ENCODE measurements around the gene NTN3.
"Not testable (repeated sequence)": the region's sequence is repeated elsewhere in the genome, so short reads cannot be mapped to it uniquely, and the experiment has no call there.

The NTN3 gene

GRCh38 chr16:2441143-2441804 is 29.8 kb upstream of the NTN3 start:
- not testable (repeated sequence) for DNase-seq

- DNase-seq = no peak
These were observed 27.5 kb upstream of the NTN3 start for GRCh38 chr16:2443555-2443954.

- no peak for DNase-seq
These were observed 23.0 kb upstream of the NTN3 start for GRCh38 chr16:2447920-2448583.

GRCh38 chr16:2449118-2449517 is 22.0 kb upstream of the NTN3 start:
- DNase-seq = no peak

GRCh38 chr16:2450535-2450934 is 20.6 kb upstream of the NTN3 start:
- no peak for DNase-seq

GRCh38 chr16:2450975-2451381 is 20.1 kb upstream of the NTN3 start:
- no peak for DNase-seq

- no peak for DNase-seq
These were observed 19.2 kb upstream of the NTN3 start for GRCh38 chr16:2451851-2452320.

GRCh38 chr16:2452650-2453049 is 18.4 kb upstream of the NTN3 start:
- DNase-seq = no peak

- no peak for DNase-seq
These were observed 15.8 kb upstream of the NTN3 start for GRCh38 chr16:2455081-2455845.

- DNase-seq = no peak
These were observed 14.4 kb upstream of the NTN3 start for GRCh38 chr16:2456551-2457153.

- DNase-seq = no peak
These were observed 13.8 kb upstream of the NTN3 start for GRCh38 chr16:2457267-2457666.

GRCh38 chr16:2457946-2458345 is 13.2 kb upstream of the NTN3 start:
- DNase-seq = no peak

GRCh38 chr16:2458887-2459646 is 12.0 kb upstream of the NTN3 start:
- DNase-seq = no peak

- peak; percentile 45 for DNase-seq
These were observed 11.3 kb upstream of the NTN3 start, which contains the start of gene TEDC2 for GRCh38 chr16:2459647-2460390. TEDC2 (plus strand) TSS chr16:2460109; CDS start chr16:2460145, 36 bp downstream.

- no peak for DNase-seq
These were observed 10.7 kb upstream of the NTN3 start for GRCh38 chr16:2460391-2460713.

- no peak for DNase-seq
These were observed 10.2 kb upstream of the NTN3 start for GRCh38 chr16:2460916-2461315.

GRCh38 chr16:2462031-2462866 is 8.8 kb upstream of the NTN3 start:
- no peak for DNase-seq

- DNase-seq = no peak
These were observed 6.8 kb upstream of the NTN3 start for GRCh38 chr16:2464333-2464732.

GRCh38 chr16:2465653-2466415 is 5.3 kb upstream of the NTN3 start:
- no peak for DNase-seq

Data from NCI-H2081 treated with DMSO at 0.1 percent for 48 hours (cell line).